Thoracic aorta (tissue), 2 donors: ENCODE data around the gene DENND1B. TPM values are rescaled to one million over a fixed set of nuclear protein-coding genes. Genes with fewer than 3 reads are reported as not detected.

Experiments used
- ATAC-seq: fragments of 150-250 bp; one replicate; pipeline ENCODE4 v1.8.0; 2017; ENCODE audit warnings: low read depth; ENCODE audit not compliant: insufficient number of reproducible peaks, low FRiP score
- DNase-seq: peaks from one replicate; pipeline ENCODE4 v3.0.0-alpha.2; 2020; ENCODE audit warnings: low spot score
- H3K27ac ChIP-seq, 2 donors: fragments of 200-600 bp; sonication (generic); 1 replicate in 1 of 2; 2 replicates in 1 of 2; pipeline ENCODE4 v1.5.1; 2016; ENCODE audit warnings: mild to moderate bottlenecking in 2 of 2, moderate library complexity in 2 of 2
- H3K27me3 ChIP-seq: fragments of 200-600 bp; sonication (generic); replicated peaks from 2 replicates; pipeline ENCODE4 v1.6.0; 2016; ENCODE audit warnings: mild to moderate bottlenecking; ENCODE audit not compliant: insufficient read depth
- H3K36me3 ChIP-seq: fragments of 200-600 bp; sonication (generic); one replicate; pipeline ENCODE4 v1.5.1; 2016
- H3K4me1 ChIP-seq, 2 donors: fragments of 200-600 bp; sonication (generic); 1 replicate in 1 of 2; 2 replicates in 1 of 2; pipeline versions ENCODE4 v1.5.1 to v1.6.0; 2016; ENCODE audit warnings: low read depth in 2 of 2, mild to moderate bottlenecking in 1 of 2; ENCODE audit not compliant: control insufficient read depth in 1 of 2
- H3K4me3 ChIP-seq: fragments of 200-600 bp; sonication (generic); 2 replicates; pipeline ENCODE4 v1.5.1; 2016; ENCODE audit warnings: mild to moderate bottlenecking
- H3K9me3 ChIP-seq: fragments of 200-600 bp; sonication (generic); 2 replicates; pipeline ENCODE4 v1.5.1; 2016
- total RNA-seq, 2 donors: library from RNA; depleted of rRNA; stranded (reverse); fragments of >200 nt; gene quantifications; one replicate each; pipeline versions ENCODE4 v1.1.0 to v1.2.3, GENCODE V29; 2016
- TF ChIP-seq, protein P1 (sequence below): fragments of 200-600 bp; sonication (generic); IDR thresholded peaks from one replicate; pipeline ENCODE4 v1.5.1; 2019; ENCODE audit warnings: antibody characterized with exemption

The DENND1B gene
- total RNA-seq, 2 donors from 2014 or later: 9.6 to 17.2 TPM

DNA sequence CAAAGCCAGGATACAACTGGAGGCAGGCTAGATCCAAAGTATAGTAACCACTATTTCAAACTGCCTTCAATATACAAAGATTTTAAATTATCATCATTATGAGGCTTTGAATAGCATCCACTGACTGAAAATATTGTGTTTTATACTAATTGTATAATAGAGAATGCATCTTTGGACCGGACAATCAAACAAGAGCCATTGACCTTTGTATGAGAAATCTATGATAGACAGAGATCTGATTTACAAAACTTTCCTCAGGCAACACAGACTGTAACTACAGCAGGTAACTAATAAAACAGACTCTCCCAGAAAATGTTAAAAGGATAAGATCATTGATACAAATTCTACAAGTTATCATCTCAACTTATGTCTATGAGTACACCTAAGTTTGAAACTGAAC is 152.9 kb downstream of the DENND1B start:
- Histone ChIP-seq H3K4me1 (no peaks in the 10 kb centered on the region), H3K27me3 (no peaks in the 10 kb centered on the region), H3K9me3 (no peaks in the 10 kb centered on the region), H3K36me3 (no peaks in the 10 kb centered on the region), H3K4me3 (no peak overlapping the region), H3K27ac (no peak overlapping the region)
- TF ChIP-seq, protein P1, sequence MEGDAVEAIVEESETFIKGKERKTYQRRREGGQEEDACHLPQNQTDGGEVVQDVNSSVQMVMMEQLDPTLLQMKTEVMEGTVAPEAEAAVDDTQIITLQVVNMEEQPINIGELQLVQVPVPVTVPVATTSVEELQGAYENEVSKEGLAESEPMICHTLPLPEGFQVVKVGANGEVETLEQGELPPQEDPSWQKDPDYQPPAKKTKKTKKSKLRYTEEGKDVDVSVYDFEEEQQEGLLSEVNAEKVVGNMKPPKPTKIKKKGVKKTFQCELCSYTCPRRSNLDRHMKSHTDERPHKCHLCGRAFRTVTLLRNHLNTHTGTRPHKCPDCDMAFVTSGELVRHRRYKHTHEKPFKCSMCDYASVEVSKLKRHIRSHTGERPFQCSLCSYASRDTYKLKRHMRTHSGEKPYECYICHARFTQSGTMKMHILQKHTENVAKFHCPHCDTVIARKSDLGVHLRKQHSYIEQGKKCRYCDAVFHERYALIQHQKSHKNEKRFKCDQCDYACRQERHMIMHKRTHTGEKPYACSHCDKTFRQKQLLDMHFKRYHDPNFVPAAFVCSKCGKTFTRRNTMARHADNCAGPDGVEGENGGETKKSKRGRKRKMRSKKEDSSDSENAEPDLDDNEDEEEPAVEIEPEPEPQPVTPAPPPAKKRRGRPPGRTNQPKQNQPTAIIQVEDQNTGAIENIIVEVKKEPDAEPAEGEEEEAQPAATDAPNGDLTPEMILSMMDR: no peak
- no peak for DNase-seq
- no peak for ATAC-seq

DNA sequence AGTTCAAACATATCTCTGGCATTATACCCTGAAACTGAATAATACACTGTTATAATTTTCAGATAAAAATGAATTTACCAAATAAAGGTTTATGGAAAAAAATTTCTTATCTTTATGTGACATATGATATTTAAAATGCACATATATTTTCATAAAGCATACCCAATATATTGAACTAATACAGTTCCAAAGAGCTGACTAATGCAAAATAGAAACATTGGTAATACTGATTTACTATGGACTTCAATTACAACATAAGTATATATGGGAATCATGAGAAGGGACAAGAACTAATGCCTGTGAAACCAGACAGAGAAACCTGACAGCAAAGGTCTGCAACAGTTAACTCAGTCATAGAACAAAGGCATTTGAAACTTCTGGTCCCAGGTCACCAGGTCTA is 153.5 kb downstream of the DENND1B start:
- DNase-seq (no peak), ATAC-seq (no peak)
- no peaks in the 10 kb centered on the region for H3K4me1 ChIP-seq
- H3K36me3 ChIP-seq: no peaks in the 10 kb centered on the region
- TF ChIP-seq, protein P1: no peak
- H3K27me3 ChIP-seq: no peaks in the 10 kb centered on the region
- no peak overlapping the region for H3K4me3 ChIP-seq
- H3K9me3 ChIP-seq: no peaks in the 10 kb centered on the region
- no peak overlapping the region for H3K27ac ChIP-seq

DNA sequence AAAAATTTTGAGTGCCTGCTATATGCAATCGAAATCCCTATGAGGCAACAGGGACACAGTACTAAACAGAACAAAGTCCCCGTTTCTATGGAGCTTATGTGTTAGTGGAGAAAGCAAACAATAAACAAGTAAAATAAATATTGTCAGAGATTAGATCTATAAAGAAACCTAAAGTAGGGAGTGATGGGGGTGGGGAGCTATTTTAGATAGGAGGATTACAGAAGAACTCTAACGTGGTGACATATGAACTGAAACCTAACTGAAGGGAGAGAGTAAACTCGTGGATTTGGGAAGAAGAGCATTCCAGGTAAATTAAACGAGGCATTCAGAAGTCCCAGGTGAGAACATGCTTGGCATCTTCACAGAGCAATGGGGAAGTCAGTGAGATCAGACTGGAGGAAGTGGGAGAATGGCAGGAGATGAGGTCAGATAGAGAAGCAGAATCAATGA is 154.5 kb downstream of the DENND1B start:
- Histone ChIP-seq H3K27me3 (no peaks in the 10 kb centered on the region), H3K4me3 (no peak overlapping the region), H3K4me1 (no peaks in the 10 kb centered on the region), H3K36me3 (no peaks in the 10 kb centered on the region), H3K27ac (no peak overlapping the region), H3K9me3 (no peaks in the 10 kb centered on the region)
- DNase-seq (no peak), ATAC-seq (no peak)
- TF ChIP-seq, protein P1: no peak

DNA sequence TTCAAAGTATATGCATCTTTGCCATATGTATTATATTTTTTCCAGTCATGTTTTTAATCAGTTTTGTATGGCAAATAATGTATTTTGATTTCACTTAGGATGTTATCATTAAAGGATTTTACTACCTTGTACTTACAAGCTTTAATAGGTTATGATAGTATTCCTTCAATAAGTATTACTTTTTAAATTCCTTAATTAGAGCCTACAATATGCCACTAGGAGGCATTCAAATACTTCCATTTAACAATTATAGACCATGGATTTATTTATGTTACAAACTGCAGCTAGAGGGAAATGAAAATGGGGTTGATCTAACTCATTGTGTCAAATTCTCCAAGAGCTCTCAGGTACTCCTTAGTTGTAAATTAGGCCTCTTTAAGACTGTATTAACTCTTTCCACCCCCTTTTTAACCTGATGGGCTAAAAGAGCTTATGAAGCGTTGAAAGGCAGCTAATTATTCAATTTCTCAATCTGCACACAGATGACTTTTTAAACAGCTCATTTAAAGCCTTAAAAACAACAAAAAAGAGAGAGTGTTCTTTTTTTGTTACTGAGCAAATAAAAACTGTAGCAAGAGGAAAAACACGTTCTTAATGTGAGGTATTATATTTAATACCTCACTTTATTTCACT is 156.2 kb downstream of the DENND1B start:
- Histone ChIP-seq H3K4me1 (no peaks in the 10 kb centered on the region), H3K4me3 (no peak overlapping the region), H3K27ac (no peak overlapping the region), H3K36me3 (no peaks in the 10 kb centered on the region), H3K27me3 (no peaks in the 10 kb centered on the region), H3K9me3 (no peaks in the 10 kb centered on the region)
- TF ChIP-seq, protein P1: no peak
- ATAC-seq (no peak), DNase-seq (no peak)

DNA sequence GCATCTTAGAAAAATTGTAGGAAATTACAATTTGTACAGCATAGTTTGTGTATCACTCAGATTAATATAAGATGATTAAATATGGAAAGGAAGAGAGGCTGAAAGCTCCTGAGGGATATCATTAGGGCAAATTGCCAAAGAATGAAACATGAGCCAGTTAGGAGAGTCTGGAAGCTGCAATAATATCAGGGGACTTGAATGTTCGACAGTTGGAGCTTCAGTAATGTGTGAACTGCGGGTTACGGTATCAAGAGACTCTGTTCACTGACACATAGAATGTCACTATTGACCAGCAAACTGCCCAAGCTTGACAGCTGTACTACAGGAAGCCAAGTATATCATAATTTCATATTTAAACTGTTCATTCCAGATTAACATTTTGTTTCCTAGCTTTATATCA is 157.2 kb downstream of the DENND1B start:
- Histone ChIP-seq H3K9me3 (no peaks in the 10 kb centered on the region), H3K4me3 (no peak overlapping the region), H3K36me3 (no peaks in the 10 kb centered on the region), H3K4me1 (no peaks in the 10 kb centered on the region), H3K27me3 (no peaks in the 10 kb centered on the region), H3K27ac (no peak overlapping the region)
- ATAC-seq (no peak), DNase-seq (no peak)
- TF ChIP-seq, protein P1: no peak
